PC-9 (cell line): ENCODE measurements around the gene GPR143.

ENCODE experiments used
- CTCF ChIP-seq: fragments of 200-600 bp; sonication (generic); conservative IDR thresholded peaks from 2 replicates; pipeline ENCODE4 v1.6.1; 2017; ENCODE audit warnings: mixed run types, antibody characterized with exemption, mild to moderate bottlenecking, moderate library complexity
- EZH2 ChIP-seq: fragments of 200-600 bp; sonication (generic); IDR thresholded peaks from 2 replicates; pipeline ENCODE4 v1.8.0; 2017; ENCODE audit warnings: antibody characterized with exemption, low read depth

DNA sequence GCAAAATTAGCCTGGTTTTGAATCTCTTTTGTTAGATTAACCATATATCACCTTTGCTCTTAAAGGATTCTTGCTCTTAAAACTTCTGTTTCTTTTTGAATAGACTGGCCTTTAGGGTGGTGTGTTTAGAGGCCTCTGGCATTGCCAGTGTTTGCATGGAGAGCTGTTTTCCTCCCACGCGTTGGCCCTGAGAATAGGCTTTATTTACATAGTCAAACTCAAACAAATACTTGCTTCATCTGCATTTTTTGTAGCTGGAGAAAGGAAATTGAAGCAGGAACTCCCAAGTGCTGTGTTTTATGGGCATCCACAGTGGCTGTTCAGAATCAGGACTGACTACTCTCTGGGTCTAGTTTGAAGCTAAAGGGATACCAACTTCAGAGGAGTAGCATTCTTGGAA, 23.3 kb upstream of the GPR143 start:
- TF ChIP-seq CTCF (no peak), EZH2 (no peak)
